HG03060 (cell line): Measurements from ENCODE around the gene FBXW9.
"Not testable (repeated sequence)": the region's sequence is repeated elsewhere in the genome, so short reads cannot be mapped to it uniquely, and the experiment has no call there.

Source experiments
- ATAC-seq: cut with Tn5 transposase; IDR thresholded peaks from one replicate; pipeline ENCODE4 v1.9.1; 2021; ENCODE audit warnings: low read depth, moderate number of reproducible peaks; ENCODE audit not compliant: unreplicated experiment

Gene FBXW9

DNA sequence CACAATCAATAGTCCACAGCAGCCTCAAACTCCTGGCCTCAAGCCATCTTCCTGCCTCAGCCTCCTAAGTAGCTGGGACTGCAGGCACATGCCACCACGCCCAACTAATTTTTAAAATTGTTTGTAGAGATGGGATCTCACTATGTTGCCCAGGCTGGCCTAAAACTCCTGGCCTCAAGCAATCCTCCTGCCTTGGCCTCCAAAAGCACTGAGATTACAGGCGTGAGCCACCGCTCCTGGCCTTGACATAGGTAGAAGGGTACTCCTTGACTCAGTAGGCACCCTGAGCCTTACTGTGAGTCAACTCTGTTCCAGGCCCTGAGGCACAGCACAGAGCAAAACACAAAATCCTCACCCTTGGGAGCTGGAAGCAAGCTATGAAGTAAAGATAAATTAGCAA is 19.5 kb upstream of the FBXW9 start:
- ATAC-seq, result no peak

DNA sequence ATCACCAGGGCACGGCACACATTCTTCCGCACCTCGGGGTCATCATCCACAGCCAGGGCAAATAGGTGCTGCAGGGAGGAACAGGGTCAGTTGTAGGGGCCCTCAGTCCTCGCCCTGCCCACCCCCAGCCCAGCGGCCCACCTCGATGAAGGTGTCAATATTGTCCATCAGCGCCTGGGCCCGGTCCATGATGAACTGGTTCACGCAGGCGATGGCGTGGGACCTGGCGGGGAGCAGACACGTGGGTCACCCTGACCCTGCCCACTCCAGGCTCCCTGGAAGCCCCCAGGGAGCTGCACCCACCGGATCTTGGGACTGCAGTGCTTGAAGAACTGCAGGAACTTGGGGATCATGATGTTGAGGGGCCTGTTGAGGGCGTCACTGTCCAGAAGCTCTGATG is 18.7 kb upstream of the FBXW9 start:
- ATAC-seq, result no peak

DNA sequence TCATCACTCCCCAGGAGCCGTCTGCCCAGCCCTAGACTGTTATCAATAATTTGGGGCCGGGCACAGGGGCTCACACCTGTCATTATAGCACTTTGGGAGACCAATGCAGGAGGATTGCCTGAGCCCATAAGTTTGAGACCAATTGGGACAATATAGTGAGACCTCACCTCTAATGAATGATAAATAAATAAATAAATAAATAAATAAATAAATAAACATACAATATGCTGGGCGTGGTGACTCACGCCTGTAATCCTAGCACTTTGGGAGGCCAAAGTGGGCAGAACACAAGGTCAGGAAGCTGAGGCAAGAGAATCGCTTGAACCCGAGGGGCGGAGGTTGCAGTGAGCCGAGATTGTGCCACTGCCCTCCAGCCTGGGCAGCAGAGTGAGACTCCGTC is 16.9 kb upstream of the FBXW9 start:
- not testable (repeated sequence) for ATAC-seq

GRCh38 chr19:12712077-12712476 is 15.6 kb upstream of the FBXW9 start:
- ATAC-seq, result not testable (repeated sequence)

DNA sequence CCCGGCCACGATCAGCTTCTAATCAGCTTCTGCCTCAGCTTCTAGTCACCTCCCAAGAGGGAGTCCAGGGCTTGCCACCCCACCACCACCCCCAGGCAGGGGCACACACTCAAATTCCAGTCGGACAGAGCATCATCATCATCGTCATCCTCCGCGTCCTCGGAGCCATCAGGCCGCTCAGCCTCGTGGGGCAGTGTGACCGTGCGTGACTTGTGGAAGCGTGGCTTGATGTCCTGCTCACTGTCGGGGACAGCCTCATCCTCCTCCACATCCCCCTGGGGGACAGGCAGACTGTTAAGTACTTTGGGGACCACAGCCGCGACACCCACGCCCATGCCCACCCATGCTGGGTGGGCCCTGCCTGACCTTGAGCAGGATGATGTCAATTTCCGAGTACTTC is 14.8 kb upstream of the FBXW9 start:
- ATAC-seq, result no peak

DNA sequence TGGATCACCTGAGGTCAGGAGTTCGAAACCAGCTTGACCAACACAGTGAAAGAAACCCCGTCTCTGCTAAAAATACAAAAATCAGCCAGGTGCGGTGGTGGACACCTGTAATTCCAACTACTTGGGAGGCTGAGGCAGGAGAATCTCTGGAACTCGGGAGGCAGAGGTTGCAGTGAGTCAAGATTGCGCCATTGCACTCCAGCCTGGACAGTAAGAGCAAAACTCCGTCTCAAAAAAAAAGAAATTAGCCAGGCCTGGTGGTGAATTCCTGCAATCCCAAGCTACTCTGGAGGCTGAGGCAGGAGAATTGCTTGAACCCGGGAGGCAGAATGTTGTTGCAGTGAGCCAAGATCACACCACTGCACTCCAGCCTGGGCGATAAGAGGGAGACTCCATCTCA is 12.2 kb upstream of the FBXW9 start:
- ATAC-seq, result no peak

DNA sequence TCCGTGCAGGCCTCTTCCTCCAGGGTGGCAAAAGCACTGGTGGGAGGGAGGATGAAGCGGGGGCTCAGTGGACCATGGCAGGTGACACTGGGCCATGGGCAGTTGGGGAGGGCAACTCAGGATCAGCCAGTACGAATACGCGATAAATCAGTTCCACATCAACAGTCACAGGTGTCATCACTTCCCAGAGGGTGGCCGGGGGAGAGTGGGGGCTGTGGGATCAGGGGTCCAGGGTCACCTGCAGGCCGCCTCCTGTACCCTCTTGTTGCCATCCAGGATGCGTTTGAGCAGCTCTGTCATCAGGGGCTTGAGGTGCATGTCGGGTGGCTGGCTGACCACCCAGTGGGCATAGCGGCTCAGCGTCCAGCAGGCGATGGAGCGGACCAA is 9.9 kb upstream of the FBXW9 start:
- ATAC-seq, result no peak

DNA sequence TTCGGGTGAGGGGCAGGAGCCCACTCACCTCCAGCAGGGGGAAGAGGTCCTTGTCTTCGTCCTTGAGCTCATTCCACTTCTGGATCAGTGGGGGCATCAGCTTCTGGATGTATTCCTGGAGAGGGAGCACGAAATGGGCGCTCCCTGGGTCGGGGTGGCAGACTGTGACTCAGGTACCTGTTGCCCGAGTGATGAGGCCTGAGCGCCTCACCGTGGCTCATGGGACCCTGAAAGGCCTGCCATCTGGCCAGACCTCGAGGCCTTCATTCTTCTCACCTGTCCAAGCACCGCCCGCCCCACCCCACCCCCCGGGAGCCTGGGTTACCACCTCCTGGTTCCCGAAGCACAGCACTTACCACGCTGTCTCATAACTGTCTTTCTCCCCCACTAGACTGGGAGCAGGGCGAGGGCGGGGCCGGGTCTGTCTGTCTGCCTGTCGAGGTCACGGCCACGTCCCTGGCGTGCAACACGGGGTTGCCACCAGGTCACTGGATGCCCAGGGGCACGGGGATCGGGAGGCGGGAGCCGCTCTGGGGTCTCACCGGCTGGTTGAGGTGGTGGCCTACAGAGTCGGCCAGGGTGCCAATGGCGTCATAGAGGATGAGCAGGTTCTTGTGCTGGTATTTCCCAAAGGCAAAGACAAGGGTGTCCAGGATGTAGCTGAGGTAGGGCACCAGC is 9.4 kb upstream of the FBXW9 start:
- ATAC-seq, result no peak

DNA sequence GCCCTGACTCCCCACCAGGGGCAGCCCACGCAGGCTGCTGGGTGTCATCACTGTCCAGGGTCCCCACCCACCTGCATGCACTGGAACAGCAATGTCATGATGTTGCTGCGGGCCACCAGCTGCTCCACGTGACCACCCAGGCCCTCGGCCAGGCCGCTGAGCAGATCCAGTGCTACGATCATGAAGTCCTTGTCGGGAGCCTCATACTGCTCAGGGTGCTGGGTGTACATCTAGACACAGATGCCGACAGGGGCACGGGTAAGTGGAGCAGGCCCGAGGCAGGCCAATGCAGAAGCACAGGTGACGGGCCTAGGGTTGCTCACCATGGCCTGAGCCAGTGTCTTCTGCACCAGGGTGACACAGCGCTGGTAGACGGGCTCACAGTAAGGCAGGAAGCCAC is 8.7 kb upstream of the FBXW9 start:
- ATAC-seq, result no peak

GRCh38 chr19:12703046-12703445 is 6.6 kb upstream of the FBXW9 start:
- ATAC-seq, result no peak

GRCh38 chr19:12701596-12702282 is 5.3 kb upstream of the FBXW9 start:
- no peak for ATAC-seq

DNA sequence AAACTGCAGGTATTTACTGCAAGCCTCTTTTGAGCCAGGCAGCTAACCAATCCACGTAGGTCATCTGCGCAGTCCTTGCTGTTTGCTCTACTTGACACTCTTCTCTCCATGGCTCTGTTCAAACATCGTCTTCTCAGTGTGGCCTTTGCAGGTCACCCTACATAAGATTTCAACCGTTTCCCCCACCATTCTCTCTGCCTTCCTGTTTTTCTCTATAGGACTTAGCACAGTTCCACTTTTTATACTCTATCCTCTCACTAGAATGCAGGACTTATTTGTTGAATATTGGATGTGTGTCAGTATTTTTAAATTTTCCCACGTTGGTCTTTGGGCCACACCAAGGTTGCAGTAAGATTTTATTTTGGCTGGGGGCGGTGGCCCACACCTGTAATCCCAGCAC is 1.7 kb upstream of the FBXW9 start:
- no peak for ATAC-seq

DNA sequence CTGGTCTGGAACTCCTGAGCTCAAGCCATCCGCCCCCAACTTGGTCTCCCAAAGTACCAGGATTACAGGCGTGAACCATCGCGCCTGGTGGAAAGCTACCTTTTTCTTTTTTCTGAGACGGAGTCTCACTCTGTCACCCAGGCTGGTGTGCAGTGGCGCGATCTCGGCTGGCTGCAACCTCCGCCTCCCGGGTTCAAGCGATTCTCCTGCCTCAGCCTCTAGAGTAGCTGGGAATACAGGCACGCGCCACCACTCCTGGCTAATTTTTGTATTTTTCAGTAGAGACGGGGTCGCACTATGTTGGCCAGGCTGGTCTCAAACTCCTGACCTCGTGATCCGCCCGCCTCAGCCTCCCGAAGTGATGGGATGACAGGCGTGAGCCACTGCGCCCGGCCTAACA is 994 bp upstream of the FBXW9 start:
- ATAC-seq, result not testable (repeated sequence)

GRCh38 chr19:12695997-12696365 is 450 bp downstream of the FBXW9 start:
- ATAC-seq, result no peak

GRCh38 chr19:12695514-12695913 is 917 bp downstream of the FBXW9 start:
- no peak for ATAC-seq

GRCh38 chr19:12695096-12695495 is 1.3 kb downstream of the FBXW9 start:
- no peak for ATAC-seq

- no peak for ATAC-seq
Measured at GRCh38 chr19:12694641-12695040, 1.8 kb downstream of the FBXW9 start.

DNA sequence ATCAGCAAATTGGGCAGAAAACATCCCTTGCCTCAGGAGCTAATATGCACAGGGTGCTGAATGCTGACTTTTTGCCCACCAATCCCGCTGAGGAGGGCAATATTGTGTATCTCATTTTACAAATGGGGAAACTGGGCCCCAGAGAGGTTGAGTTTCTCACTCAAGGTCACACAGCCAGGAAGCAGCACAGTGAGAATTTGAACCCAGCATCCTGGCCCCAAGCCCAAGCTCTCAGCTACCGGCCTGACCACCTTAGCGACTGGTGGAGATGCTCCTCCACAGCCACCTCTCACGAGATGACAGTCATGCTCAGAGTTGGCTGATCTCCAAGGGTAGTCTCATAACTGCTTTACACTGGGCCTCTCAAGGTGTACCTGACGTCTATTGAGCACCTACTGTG is 3.5 kb downstream of the FBXW9 start:
- no peak for ATAC-seq

GRCh38 chr19:12689581-12690216 is 6.7 kb downstream of the FBXW9 start:
- no peak for ATAC-seq

- ATAC-seq, result no peak
Measured at GRCh38 chr19:12689012-12689411, 7.4 kb downstream of the FBXW9 start.

- no peak for ATAC-seq
Measured at GRCh38 chr19:12687496-12688196, 8.8 kb downstream of the FBXW9 start, which contains the start of gene GNG14. TSS of gene GNG14 (plus strand) at chr19:12687998. CDS start at chr19:12688049, 51 bp downstream.
